DND-41 (cell line): ENCODE measurements around the gene TMEM91.

Experiments
- EZH2 ChIP-seq: IDR thresholded peaks from 3 replicates; pipeline ENCODE4 v1.6.1; 2012; ENCODE audit warnings: borderline replicate concordance, low read depth, mild to moderate bottlenecking, moderate library complexity, low read length, inconsistent platforms; ENCODE audit not compliant: severe bottlenecking
- TF ChIP-seq, protein P1 (sequence below): IDR thresholded peaks from 2 replicates; pipeline ENCODE4 v1.5.1; 2012; ENCODE audit warnings: borderline replicate concordance, low read length, moderate library complexity, mild to moderate bottlenecking; ENCODE audit not compliant: poor library complexity, severe bottlenecking; ENCODE audit errors: extremely low read depth

- TF ChIP-seq, protein P1, sequence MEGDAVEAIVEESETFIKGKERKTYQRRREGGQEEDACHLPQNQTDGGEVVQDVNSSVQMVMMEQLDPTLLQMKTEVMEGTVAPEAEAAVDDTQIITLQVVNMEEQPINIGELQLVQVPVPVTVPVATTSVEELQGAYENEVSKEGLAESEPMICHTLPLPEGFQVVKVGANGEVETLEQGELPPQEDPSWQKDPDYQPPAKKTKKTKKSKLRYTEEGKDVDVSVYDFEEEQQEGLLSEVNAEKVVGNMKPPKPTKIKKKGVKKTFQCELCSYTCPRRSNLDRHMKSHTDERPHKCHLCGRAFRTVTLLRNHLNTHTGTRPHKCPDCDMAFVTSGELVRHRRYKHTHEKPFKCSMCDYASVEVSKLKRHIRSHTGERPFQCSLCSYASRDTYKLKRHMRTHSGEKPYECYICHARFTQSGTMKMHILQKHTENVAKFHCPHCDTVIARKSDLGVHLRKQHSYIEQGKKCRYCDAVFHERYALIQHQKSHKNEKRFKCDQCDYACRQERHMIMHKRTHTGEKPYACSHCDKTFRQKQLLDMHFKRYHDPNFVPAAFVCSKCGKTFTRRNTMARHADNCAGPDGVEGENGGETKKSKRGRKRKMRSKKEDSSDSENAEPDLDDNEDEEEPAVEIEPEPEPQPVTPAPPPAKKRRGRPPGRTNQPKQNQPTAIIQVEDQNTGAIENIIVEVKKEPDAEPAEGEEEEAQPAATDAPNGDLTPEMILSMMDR: no peak
- TF ChIP-seq EZH2: no peak
These were observed 25.1 kb downstream of the TMEM91 start for GRCh38 chr19:41401483-41401882.
